ENCODE data around the gene TBC1D22A. TPM values are rescaled to one million over a fixed set of nuclear protein-coding genes. Genes with fewer than 3 reads are reported as not detected.

Gene TBC1D22A
- total RNA-seq, 1 donor from 2014 or later, result 28.9 TPM

DNA sequence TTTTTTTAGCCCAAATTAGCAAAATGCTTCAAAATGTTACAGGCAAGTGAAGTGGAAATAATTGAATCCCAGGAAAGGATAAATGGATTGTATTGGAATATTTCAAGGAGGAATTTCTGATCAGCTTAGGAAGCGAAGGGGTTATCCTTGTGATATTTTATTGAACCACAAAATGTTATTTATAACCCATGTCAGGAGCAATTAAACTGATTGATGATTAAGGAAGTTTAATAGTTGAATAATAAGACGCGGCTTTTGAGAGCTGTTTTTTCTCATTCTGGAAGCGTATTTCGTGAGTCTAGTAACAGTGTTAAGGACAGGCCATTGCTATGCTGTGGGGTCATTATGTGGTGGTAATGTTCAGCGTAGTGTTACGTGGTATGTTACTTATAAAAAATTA is 192.3 kb downstream of the TBC1D22A start:
- no peak overlapping the region for H3K27ac Mint-ChIP-seq (ENCODE audit: unreplicated experiment)
- no peaks in the 10 kb centered on the region for H3K9me3 Mint-ChIP-seq (ENCODE audit: unreplicated experiment)
- H3K4me1 Mint-ChIP-seq (ENCODE audit: unreplicated experiment), result no peaks in the 10 kb centered on the region
- no peak overlapping the region for H3K4me3 Mint-ChIP-seq (ENCODE audit: unreplicated experiment)
- TF ChIP-seq, protein P1, sequence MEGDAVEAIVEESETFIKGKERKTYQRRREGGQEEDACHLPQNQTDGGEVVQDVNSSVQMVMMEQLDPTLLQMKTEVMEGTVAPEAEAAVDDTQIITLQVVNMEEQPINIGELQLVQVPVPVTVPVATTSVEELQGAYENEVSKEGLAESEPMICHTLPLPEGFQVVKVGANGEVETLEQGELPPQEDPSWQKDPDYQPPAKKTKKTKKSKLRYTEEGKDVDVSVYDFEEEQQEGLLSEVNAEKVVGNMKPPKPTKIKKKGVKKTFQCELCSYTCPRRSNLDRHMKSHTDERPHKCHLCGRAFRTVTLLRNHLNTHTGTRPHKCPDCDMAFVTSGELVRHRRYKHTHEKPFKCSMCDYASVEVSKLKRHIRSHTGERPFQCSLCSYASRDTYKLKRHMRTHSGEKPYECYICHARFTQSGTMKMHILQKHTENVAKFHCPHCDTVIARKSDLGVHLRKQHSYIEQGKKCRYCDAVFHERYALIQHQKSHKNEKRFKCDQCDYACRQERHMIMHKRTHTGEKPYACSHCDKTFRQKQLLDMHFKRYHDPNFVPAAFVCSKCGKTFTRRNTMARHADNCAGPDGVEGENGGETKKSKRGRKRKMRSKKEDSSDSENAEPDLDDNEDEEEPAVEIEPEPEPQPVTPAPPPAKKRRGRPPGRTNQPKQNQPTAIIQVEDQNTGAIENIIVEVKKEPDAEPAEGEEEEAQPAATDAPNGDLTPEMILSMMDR (IDR thresholded peaks at IDR 0.05), result no peak
- H3K36me3 Mint-ChIP-seq (ENCODE audit: unreplicated experiment), result no peaks in the 10 kb centered on the region
- no peaks in the 10 kb centered on the region for H3K27me3 Mint-ChIP-seq (ENCODE audit: unreplicated experiment)
- DNase-seq (ENCODE audit: extremely low spot score, unreplicated experiment), result no peak

DNA sequence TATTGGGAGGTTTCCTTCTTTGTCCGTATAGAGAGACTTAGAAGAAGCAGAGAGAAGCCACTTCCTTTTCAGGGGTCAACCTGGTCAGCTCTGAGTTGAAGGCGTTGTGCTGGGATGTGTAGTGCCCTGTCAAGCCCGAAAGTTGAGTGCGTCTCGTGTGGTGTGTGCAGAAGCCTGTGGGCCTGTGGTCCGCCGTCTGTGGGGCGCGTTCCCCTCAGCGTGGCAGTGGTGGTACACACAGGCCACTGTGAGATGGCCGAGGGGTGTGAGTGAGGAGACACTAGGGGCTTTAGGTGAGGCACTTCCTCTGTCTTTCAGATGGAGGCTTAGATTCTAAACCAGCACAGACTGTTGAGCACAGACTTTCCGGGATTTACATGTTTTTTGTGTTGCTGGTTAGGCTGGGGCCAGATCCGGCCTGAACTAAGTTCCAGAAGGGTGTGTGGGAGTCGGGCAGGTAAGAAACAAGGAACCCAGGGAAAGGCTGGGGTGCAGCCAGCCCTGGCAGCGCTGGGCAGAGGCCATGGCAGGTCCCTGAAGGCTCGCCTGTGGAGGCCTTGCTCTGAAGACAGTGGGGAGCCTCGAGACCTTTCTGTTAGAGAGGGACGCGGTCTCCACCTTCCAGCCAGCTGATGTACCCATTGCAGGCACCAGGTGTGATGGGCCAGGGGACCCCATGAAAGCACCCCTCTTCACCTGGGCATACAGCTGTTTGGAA is 194.2 kb downstream of the TBC1D22A start:
- H3K27me3 Mint-ChIP-seq (ENCODE audit: unreplicated experiment), result no peaks in the 10 kb centered on the region
- H3K9me3 Mint-ChIP-seq (ENCODE audit: unreplicated experiment), result no peaks in the 10 kb centered on the region
- H3K4me3 Mint-ChIP-seq (ENCODE audit: unreplicated experiment), result no peak overlapping the region

DNA sequence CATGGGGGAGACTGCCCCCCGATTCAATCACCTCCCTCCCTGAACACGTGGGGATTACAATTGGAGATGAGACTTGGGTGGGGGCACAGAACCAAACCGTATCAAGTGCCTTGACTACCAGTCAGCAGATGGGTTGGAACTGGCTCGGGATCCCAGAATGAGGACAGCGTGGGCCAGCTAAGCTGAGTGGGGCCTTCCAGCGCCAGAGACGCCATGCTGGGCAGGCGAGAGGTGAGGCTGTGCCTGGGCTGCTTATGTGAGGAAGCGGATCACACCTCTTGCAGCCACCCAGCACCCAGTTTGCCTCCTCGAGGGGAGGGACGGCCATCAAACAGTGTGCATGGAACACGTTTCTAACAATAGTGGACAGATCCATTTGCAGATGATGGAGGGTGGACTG is 195.1 kb downstream of the TBC1D22A start:
- TF ChIP-seq, protein P1 (IDR thresholded peaks at IDR 0.05), result no peak
- Mint-ChIP-seq H3K9me3 (ENCODE audit: unreplicated experiment) (no peaks in the 10 kb centered on the region), H3K27ac (ENCODE audit: unreplicated experiment) (no peak overlapping the region), H3K4me1 (ENCODE audit: unreplicated experiment) (no peaks in the 10 kb centered on the region), H3K4me3 (ENCODE audit: unreplicated experiment) (no peak overlapping the region), H3K36me3 (ENCODE audit: unreplicated experiment) (no peaks in the 10 kb centered on the region), H3K27me3 (ENCODE audit: unreplicated experiment) (no peaks in the 10 kb centered on the region)
- DNase-seq (ENCODE audit: extremely low spot score, unreplicated experiment), result no peak

More for the DNA sequence above, 194.2 kb downstream of the TBC1D22A start:
- H3K27ac Mint-ChIP-seq (ENCODE audit: unreplicated experiment), result no peak overlapping the region
- TF ChIP-seq, protein P1 (IDR thresholded peaks at IDR 0.05), result no peak
- no peaks in the 10 kb centered on the region for H3K36me3 Mint-ChIP-seq (ENCODE audit: unreplicated experiment)
- H3K4me1 Mint-ChIP-seq (ENCODE audit: unreplicated experiment), result no peaks in the 10 kb centered on the region
- DNase-seq (ENCODE audit: extremely low spot score, unreplicated experiment), result no peak

DNA sequence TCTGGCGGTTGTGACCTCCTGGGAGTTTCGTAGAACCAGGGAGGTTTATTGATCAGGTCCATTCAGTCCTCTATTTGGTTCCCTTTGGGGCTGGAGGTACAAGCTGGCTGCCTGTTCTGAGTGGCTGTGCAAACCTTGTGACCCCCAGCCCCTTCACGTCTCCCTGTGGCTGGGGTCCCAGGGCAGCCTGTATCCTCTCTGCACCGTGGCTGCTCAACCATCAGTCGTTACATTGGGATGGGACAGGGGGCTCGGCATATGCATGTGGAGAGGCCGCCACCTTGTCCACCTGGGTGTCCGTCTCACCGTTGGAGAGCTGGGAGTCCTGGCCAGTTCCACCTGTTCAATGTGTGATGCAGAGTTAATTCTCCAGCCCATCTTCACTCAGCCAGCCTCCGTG is 195.7 kb downstream of the TBC1D22A start:
- no peaks in the 10 kb centered on the region for H3K27me3 Mint-ChIP-seq (ENCODE audit: unreplicated experiment)
- TF ChIP-seq, protein P1 (IDR thresholded peaks at IDR 0.05), result no peak
- no peak for DNase-seq (ENCODE audit: extremely low spot score, unreplicated experiment)
- H3K9me3 Mint-ChIP-seq (ENCODE audit: unreplicated experiment), result no peaks in the 10 kb centered on the region
- H3K27ac Mint-ChIP-seq (ENCODE audit: unreplicated experiment), result no peak overlapping the region
- no peaks in the 10 kb centered on the region for H3K4me1 Mint-ChIP-seq (ENCODE audit: unreplicated experiment)
- H3K36me3 Mint-ChIP-seq (ENCODE audit: unreplicated experiment), result no peaks in the 10 kb centered on the region
- H3K4me3 Mint-ChIP-seq (ENCODE audit: unreplicated experiment), result no peak overlapping the region

DNA sequence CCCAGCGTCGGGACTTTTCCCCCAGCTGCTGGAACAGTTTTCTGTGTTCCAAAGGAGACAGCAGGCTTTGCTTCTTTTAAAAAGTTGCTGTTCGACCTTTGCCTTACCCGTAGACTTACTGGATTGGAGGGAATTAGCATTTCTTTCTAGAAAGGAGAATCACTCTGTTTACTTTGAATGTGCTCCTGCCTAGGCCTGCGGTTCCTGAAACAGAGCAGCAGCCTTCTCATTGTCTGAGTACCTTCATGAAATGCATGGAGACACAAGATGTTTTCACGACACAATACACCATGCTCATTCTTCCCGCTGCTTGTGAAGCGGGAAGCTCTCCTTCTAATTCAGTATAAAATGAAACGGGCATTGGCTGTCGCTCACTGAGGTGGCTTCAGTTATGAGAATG is 196.2 kb downstream of the TBC1D22A start:
- H3K27ac Mint-ChIP-seq (ENCODE audit: unreplicated experiment), result no peak overlapping the region

More for the DNA sequence above, 196.2 kb downstream of the TBC1D22A start:
- H3K36me3 Mint-ChIP-seq (ENCODE audit: unreplicated experiment), result no peaks in the 10 kb centered on the region
- no peaks in the 10 kb centered on the region for H3K27me3 Mint-ChIP-seq (ENCODE audit: unreplicated experiment)
- no peak for DNase-seq (ENCODE audit: extremely low spot score, unreplicated experiment)
- no peaks in the 10 kb centered on the region for H3K4me1 Mint-ChIP-seq (ENCODE audit: unreplicated experiment)
- H3K9me3 Mint-ChIP-seq (ENCODE audit: unreplicated experiment), result no peaks in the 10 kb centered on the region
- TF ChIP-seq, protein P1 (IDR thresholded peaks at IDR 0.05), result no peak
- no peak overlapping the region for H3K4me3 Mint-ChIP-seq (ENCODE audit: unreplicated experiment)

All from osteocyte (in vitro differentiated cells).